ENCODE results near the gene TMEM270. TPM values are rescaled to one million over a fixed set of nuclear protein-coding genes. Genes with fewer than 3 reads are reported as not detected.

Gene TMEM270
- total RNA-seq, 4 donors from 2014 or later: not detected

- TF ChIP-seq, protein P1, sequence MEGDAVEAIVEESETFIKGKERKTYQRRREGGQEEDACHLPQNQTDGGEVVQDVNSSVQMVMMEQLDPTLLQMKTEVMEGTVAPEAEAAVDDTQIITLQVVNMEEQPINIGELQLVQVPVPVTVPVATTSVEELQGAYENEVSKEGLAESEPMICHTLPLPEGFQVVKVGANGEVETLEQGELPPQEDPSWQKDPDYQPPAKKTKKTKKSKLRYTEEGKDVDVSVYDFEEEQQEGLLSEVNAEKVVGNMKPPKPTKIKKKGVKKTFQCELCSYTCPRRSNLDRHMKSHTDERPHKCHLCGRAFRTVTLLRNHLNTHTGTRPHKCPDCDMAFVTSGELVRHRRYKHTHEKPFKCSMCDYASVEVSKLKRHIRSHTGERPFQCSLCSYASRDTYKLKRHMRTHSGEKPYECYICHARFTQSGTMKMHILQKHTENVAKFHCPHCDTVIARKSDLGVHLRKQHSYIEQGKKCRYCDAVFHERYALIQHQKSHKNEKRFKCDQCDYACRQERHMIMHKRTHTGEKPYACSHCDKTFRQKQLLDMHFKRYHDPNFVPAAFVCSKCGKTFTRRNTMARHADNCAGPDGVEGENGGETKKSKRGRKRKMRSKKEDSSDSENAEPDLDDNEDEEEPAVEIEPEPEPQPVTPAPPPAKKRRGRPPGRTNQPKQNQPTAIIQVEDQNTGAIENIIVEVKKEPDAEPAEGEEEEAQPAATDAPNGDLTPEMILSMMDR (IDR thresholded peaks at IDR 0.05): no peak
- TF ChIP-seq EP300 (IDR thresholded peaks at IDR 0.05): peak in 1 of 2 donors; percentile 82
- DNase-seq (ENCODE audit: low spot score in 2 of 2): peak in 1 of 2 donors; percentile 60
- Histone ChIP-seq H3K9me3 (no peaks in the 10 kb centered on the region), H3K27me3 (peaks cover 0 to 2% of the 10 kb centered on the region in 2 donors), H3K4me3 (no peak overlapping the region), H3K4me1 (peaks cover 0 to 42% (median 9%) of the 10 kb centered on the region in 4 donors), H3K36me3 (no peaks in the 10 kb centered on the region), H3K27ac (peak overlapping the region in 3 of 4 donors; percentile 62 to 80 (median 80))
- WGBS, 2 donors: 45 to 55% methylated on average over 4 of the region's 4 CpGs
These were observed 10.2 kb upstream of the TMEM270 start for GRCh38 chr7:73850781-73851207.

DNA sequence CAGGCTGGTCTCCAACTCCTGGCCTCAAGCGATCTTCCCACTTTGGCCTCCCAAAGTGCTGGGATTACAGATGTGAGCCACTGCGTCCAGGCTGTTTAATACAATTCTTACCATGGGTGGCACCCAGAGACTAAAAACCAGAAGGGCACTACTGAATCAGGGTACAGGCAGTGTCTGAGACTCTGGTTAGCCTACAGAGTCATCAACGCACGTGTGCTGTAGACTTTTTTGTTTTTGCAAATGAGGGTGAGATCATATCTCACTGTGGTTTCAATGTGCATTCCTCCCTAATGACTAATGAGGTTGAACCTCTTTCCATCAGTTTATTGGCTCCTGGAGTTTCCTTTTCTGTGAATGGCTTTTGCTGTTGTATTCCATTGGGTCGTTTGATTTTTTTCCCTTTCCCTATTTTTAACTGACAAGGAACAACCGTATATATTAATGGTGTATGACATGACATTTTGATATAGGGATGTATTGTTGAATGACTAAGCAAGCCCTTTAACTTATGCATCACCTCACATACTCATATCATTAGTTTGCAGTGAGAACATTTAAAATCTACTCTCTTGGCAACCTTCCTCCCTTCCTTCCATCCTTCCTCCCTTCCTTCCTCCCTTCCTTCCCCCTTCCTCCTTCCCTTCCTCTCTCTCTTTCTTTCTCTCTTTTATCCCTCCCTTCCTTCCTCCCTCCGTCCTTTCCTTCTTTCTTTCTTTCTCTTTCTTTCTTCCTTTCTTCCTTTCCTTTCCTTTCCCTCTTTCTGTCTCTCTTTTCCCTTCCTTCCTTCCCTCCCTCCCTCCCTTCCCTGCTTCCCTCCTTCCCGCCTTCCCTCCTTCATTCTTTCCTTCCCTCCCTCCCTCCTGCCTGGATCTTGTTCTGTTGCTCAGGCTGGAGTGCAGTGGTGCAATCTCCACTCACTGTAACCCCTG is 9.3 kb upstream of the TMEM270 start:
- TF ChIP-seq POLR2A (IDR thresholded peaks at IDR 0.05): no peak
- TF ChIP-seq, protein P1 (IDR thresholded peaks at IDR 0.05): no peak
- TF ChIP-seq EP300 (IDR thresholded peaks at IDR 0.05): peak in 1 of 2 donors; percentile 4
- Histone ChIP-seq H3K27me3 (peaks cover 0 to 2% of the 10 kb centered on the region in 2 donors), H3K36me3 (no peaks in the 10 kb centered on the region), H3K4me3 (no peak overlapping the region), H3K4me1 (peaks cover 0 to 44% (median 9%) of the 10 kb centered on the region in 4 donors), H3K27ac (peak overlapping the region in 3 of 4 donors; percentile 62 to 80 (median 80)), H3K9me3 (no peaks in the 10 kb centered on the region)
- 33 to 38% methylated on average over 8 of the region's 8 CpGs for WGBS, 2 donors
- DNase-seq (ENCODE audit: low spot score in 2 of 2): no peak

DNA sequence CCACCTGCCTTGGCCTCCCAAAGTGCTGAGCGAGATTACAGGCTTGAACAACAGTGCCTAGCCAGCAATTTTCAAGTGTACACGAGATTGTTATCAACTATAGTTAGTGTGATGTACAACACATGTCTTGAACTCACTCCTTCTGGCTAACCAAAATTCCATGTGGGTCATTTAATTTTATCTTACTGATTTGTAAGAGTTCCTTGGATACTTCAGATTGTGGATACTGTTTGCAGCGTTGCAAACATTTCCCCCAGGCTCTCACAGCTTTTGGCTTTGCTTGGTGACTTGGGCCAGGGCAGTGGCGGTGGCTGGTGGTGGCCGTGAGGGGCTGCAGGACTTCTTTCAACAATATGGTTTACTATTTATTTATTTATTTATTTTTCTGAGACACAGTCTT is 8.5 kb upstream of the TMEM270 start:
- no peak for DNase-seq (ENCODE audit: low spot score in 2 of 2)
- H3K4me1 ChIP-seq: peaks cover 0 to 44% (median 9%) of the 10 kb centered on the region in 4 donors
- WGBS, 2 donors: 74 to 76% methylated on average over 5 of the region's 5 CpGs
- H3K9me3 ChIP-seq: no peaks in the 10 kb centered on the region
- H3K27ac ChIP-seq: peak overlapping the region in 2 of 4 donors; percentile 4 to 80
- TF ChIP-seq EP300 (IDR thresholded peaks at IDR 0.05) (no peak), POLR2A (IDR thresholded peaks at IDR 0.05) (no peak)
- TF ChIP-seq, protein P1 (IDR thresholded peaks at IDR 0.05): no peak
- no peaks in the 10 kb centered on the region for H3K36me3 ChIP-seq
- H3K4me3 ChIP-seq: no peak overlapping the region
- H3K27me3 ChIP-seq: peaks cover 0 to 2% of the 10 kb centered on the region in 2 donors

DNA sequence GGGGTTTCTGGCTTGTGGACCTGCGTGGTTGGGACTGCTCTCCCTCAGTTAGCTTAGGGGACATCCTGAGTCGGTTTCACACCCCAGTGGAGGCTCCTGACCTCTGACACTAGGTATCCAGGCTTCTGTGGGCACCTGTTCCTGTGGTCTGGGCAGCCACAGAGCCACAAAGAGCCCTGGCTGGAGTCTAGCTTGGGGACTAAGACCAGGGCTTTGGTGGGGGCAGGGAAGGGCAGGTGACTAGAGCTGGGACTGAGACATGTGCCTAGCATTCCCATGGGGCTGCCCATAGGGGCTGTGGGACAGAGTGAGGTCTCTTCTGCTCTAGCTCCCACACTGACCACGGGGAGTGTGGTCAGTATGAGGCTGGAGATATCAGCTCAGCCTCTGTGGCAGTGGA is 4.0 kb upstream of the TMEM270 start:
- Histone ChIP-seq H3K27me3 (peaks cover 0 to 2% of the 10 kb centered on the region in 2 donors), H3K36me3 (no peaks in the 10 kb centered on the region), H3K4me1 (peaks cover 0 to 16% (median 0%) of the 10 kb centered on the region in 4 donors), H3K27ac (no peak overlapping the region), H3K9me3 (no peaks in the 10 kb centered on the region), H3K4me3 (no peak overlapping the region)
- TF ChIP-seq, protein P1 (IDR thresholded peaks at IDR 0.05): no peak
- TF ChIP-seq EP300 (IDR thresholded peaks at IDR 0.05): no peak
- no peak for TF ChIP-seq POLR2A (IDR thresholded peaks at IDR 0.05)
- 43 to 68% methylated on average over 3 of the region's 3 CpGs for WGBS, 2 donors
- DNase-seq (ENCODE audit: low spot score in 2 of 2): no peak

- no peak for TF ChIP-seq POLR2A (IDR thresholded peaks at IDR 0.05)
- no peak for TF ChIP-seq EP300 (IDR thresholded peaks at IDR 0.05)
- TF ChIP-seq, protein P1 (IDR thresholded peaks at IDR 0.05): no peak
- Histone ChIP-seq H3K27me3 (peaks cover 0 to 2% of the 10 kb centered on the region in 2 donors), H3K4me1 (peaks cover 0 to 8% (median 0%) of the 10 kb centered on the region in 4 donors), H3K4me3 (no peak overlapping the region), H3K27ac (no peak overlapping the region), H3K9me3 (no peaks in the 10 kb centered on the region), H3K36me3 (no peaks in the 10 kb centered on the region)
- DNase-seq (ENCODE audit: low spot score in 2 of 2): no peak
- WGBS, 2 donors: 75 to 81% methylated on average over 2 of the region's 2 CpGs
These were observed 2.2 kb upstream of the TMEM270 start for GRCh38 chr7:73858807-73859206.
